GM12891 (cell line): ENCODE data around the gene UCK2.

Experiments
- PAX5 ChIP-seq: IDR thresholded peaks from 2 replicates; pipeline ENCODE4 v1.6.1; 2011; ENCODE audit warnings: low read length, moderate library complexity, mild to moderate bottlenecking; ENCODE audit not compliant: insufficient read depth, severe bottlenecking
- POLR2A ChIP-seq: IDR thresholded peaks from 2 replicates; pipeline ENCODE4 v1.6.1; 2011; ENCODE audit warnings: low read depth, low read length, control low read depth
- POLR2AphosphoS5 ChIP-seq: IDR thresholded peaks from 2 replicates; pipeline ENCODE4 v1.6.1; 2011; ENCODE audit warnings: low read depth, low read length, control low read depth
- POU2F2 ChIP-seq: IDR thresholded peaks from 2 replicates; pipeline ENCODE4 v1.6.1; 2011; ENCODE audit warnings: low read depth, mild to moderate bottlenecking, control low read depth, low read length, moderate library complexity
- SPI1 ChIP-seq: IDR thresholded peaks from 2 replicates; pipeline ENCODE4 v1.6.1; 2011; ENCODE audit warnings: low read depth, low read length, control low read depth
- TAF1 ChIP-seq: IDR thresholded peaks from 2 replicates; pipeline ENCODE4 v1.6.1; 2011; ENCODE audit warnings: low read depth, low read length, control low read depth

- TF ChIP-seq POLR2AphosphoS5 (no peak), POLR2A (no peak), SPI1 (no peak), TAF1 (no peak), PAX5 (no peak), POU2F2 (no peak)
These were observed 53.6 kb downstream of the UCK2 start for GRCh38 chr1:165880993-165881392.
